ENCODE data around the gene PABPC1L. TPM values are rescaled to one million over a fixed set of nuclear protein-coding genes. Genes with fewer than 3 reads are reported as not detected.

The PABPC1L gene
- total and polyA plus RNA-seq, 2 of the 13 experiments (the other 11 are each of a cell fraction or from before 2014, with no cell fraction given) = 30.8 to 252 TPM

DNA sequence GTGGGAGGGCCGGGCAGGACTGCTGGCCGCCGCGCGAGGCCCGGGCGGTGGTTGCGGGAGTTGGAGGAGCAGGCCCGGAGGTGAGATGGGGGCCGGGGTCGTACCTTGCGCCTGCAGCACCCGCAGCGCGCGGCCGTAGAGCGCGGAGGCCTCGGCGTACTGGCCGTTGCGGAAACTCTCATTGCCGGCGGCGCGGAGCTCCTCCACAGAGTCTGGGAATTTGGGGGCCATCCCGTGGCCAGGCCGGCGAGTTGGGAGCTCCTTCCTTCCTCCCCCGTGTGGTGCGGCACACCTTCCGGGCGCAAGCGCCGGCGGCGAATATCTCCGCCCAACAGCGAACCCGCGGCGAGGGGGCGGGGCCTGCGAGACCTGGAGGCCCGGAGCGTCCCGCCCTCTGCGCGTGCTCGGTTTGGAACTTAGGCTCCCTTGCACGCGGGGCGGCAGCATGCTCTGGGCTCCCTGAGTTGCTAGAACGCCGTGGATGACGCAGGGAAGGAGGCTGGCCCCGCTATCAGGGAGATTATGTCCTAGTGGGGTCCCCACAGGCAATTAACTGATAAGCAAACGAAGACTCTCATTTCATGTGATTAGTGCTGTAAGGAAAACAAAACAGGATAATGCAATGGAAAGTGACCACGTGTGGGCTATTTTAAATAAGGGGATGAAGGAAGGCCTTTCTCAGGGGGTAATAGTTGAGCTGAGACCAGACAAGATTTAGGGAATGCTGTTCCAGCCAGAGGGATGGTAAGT, 50.4 kb downstream of the PABPC1L start, which contains the start of gene TOMM34 (continued):
- TF ChIP-seq, protein P1, sequence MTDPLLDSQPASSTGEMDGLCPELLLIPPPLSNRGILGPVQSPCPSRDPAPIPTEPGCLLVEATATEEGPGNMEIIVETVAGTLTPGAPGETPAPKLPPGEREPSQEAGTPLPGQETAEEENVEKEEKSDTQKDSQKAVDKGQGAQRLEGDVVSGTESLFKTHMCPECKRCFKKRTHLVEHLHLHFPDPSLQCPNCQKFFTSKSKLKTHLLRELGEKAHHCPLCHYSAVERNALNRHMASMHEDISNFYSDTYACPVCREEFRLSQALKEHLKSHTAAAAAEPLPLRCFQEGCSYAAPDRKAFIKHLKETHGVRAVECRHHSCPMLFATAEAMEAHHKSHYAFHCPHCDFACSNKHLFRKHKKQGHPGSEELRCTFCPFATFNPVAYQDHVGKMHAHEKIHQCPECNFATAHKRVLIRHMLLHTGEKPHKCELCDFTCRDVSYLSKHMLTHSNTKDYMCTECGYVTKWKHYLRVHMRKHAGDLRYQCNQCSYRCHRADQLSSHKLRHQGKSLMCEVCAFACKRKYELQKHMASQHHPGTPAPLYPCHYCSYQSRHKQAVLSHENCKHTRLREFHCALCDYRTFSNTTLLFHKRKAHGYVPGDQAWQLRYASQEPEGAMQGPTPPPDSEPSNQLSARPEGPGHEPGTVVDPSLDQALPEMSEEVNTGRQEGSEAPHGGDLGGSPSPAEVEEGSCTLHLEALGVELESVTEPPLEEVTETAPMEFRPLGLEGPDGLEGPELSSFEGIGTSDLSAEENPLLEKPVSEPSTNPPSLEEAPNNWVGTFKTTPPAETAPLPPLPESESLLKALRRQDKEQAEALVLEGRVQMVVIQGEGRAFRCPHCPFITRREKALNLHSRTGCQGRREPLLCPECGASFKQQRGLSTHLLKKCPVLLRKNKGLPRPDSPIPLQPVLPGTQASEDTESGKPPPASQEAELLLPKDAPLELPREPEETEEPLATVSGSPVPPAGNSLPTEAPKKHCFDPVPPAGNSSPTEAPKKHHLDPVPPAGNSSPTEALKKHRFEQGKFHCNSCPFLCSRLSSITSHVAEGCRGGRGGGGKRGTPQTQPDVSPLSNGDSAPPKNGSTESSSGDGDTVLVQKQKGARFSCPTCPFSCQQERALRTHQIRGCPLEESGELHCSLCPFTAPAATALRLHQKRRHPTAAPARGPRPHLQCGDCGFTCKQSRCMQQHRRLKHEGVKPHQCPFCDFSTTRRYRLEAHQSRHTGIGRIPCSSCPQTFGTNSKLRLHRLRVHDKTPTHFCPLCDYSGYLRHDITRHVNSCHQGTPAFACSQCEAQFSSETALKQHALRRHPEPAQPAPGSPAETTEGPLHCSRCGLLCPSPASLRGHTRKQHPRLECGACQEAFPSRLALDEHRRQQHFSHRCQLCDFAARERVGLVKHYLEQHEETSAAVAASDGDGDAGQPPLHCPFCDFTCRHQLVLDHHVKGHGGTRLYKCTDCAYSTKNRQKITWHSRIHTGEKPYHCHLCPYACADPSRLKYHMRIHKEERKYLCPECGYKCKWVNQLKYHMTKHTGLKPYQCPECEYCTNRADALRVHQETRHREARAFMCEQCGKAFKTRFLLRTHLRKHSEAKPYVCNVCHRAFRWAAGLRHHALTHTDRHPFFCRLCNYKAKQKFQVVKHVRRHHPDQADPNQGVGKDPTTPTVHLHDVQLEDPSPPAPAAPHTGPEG (CRISPR knock-in tag; IDR thresholded peaks at IDR 0.05) = peak; percentile 93
- TF ChIP-seq GABPB1 (CRISPR knock-in tag; IDR thresholded peaks at IDR 0.05) = peak; percentile 90
- peak; percentile 98 for TF ChIP-seq EEA1 (CRISPR knock-in tag; IDR thresholded peaks at IDR 0.05; ENCODE audit: borderline replicate concordance)
- TF ChIP-seq, protein P2, sequence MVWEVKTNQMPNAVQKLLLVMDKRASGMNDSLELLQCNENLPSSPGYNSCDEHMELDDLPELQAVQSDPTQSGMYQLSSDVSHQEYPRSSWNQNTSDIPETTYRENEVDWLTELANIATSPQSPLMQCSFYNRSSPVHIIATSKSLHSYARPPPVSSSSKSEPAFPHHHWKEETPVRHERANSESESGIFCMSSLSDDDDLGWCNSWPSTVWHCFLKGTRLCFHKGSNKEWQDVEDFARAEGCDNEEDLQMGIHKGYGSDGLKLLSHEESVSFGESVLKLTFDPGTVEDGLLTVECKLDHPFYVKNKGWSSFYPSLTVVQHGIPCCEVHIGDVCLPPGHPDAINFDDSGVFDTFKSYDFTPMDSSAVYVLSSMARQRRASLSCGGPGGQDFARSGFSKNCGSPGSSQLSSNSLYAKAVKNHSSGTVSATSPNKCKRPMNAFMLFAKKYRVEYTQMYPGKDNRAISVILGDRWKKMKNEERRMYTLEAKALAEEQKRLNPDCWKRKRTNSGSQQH (CRISPR knock-in tag; IDR thresholded peaks at IDR 0.05; ENCODE audit: low read depth) = peak; percentile 89
- peak; percentile 92 for TF ChIP-seq SATB2 (CRISPR knock-in tag; IDR thresholded peaks at IDR 0.05)
- TF ChIP-seq SIN3A (IDR thresholded peaks at IDR 0.05; ENCODE audit: borderline replicate concordance, low read depth, low read length) = peak; percentile 87; the same call in 1 of the 2 replicates
- TF ChIP-seq CEBPG (CRISPR knock-in tag; IDR thresholded peaks at IDR 0.05) = no peak
- no peak for TF ChIP-seq MLLT10 (CRISPR knock-in tag; IDR thresholded peaks at IDR 0.05)
- peak; percentile 83; the same call in 1 of the 2 replicates for TF ChIP-seq ZNF768 (CRISPR knock-in tag; IDR thresholded peaks at IDR 0.05)
- peak; percentile 98 for TF ChIP-seq ZSCAN9 (CRISPR knock-in tag; IDR thresholded peaks at IDR 0.05; ENCODE audit: borderline replicate concordance)
- peak; percentile 97 for TF ChIP-seq NAIF1 (CRISPR knock-in tag; IDR thresholded peaks at IDR 0.05; ENCODE audit: borderline replicate concordance)
- TF ChIP-seq, protein P3, sequence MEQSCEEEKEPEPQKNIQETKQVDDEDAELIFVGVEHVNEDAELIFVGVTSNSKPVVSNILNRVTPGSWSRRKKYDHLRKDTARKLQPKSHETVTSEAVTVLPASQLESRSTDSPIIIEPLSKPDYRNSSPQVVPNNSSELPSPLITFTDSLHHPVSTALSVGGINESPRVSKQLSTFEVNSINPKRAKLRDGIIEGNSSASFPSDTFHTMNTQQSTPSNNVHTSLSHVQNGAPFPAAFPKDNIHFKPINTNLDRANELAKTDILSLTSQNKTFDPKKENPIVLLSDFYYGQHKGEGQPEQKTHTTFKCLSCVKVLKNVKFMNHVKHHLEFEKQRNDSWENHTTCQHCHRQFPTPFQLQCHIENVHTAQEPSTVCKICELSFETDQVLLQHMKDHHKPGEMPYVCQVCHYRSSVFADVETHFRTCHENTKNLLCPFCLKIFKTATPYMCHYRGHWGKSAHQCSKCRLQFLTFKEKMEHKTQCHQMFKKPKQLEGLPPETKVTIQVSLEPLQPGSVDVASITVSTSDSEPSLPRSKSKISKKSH (CRISPR knock-in tag; IDR thresholded peaks at IDR 0.05; ENCODE audit: borderline replicate concordance) = peak; percentile 99
- TF ChIP-seq, protein P4, sequence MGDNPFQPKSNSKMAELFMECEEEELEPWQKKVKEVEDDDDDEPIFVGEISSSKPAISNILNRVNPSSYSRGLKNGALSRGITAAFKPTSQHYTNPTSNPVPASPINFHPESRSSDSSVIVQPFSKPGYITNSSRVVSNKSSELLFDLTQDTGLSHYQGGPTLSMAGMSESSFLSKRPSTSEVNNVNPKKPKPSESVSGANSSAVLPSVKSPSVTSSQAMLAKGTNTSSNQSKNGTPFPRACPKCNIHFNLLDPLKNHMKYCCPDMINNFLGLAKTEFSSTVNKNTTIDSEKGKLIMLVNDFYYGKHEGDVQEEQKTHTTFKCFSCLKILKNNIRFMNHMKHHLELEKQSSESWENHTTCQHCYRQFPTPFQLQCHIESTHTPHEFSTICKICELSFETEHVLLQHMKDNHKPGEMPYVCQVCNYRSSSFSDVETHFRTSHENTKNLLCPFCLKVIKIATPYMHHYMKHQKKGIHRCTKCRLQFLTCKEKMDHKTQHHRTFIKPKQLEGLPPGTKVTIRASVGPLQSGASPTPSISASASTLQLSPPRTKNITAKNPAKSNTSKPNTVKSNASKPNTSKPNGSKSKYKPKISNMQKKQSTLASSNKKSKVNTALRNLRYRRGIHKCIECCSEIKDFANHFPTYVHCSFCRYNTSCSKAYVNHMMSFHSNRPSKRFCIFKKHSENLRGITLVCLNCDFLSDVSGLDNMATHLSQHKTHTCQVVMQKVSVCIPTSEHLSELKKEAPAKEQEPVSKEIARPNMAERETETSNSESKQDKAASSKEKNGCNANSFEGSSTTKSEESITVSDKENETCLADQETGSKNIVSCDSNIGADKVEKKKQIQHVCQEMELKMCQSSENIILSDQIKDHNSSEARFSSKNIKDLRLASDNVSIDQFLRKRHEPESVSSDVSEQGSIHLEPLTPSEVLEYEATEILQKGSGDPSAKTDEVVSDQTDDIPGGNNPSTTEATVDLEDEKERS (CRISPR knock-in tag; IDR thresholded peaks at IDR 0.05) = peak; percentile 80
- peak; percentile 57; the same call in 1 of the 2 replicates for TF ChIP-seq CBFB (CRISPR knock-in tag; IDR thresholded peaks at IDR 0.05)
- TF ChIP-seq ZNF772 (CRISPR knock-in tag; IDR thresholded peaks at IDR 0.05) = peak; percentile 99
- TF ChIP-seq ZNF143 (CRISPR knock-in tag; IDR thresholded peaks at IDR 0.05) = peak; percentile 24; the same call in 1 of the 2 replicates

All from HepG2 (cell line).